ENCODE data around the gene PM20D1. TPM values are rescaled to one million over a fixed set of nuclear protein-coding genes. Genes with fewer than 3 reads are reported as not detected.
A peak's percentile ranks its signal among the peaks of the same experiment; 100 is the strongest.

PM20D1 gene
- total and polyA plus RNA-seq, 8 donors, result 0.45 to 12.3 (median 2.7) TPM; not detected in 2

GRCh38 chr1:205812271-205812877 lies 37.6 kb downstream of the PM20D1 start:
- Histone ChIP-seq H3K4me1 (peaks cover 43 to 64% (median 53%) of the 10 kb centered on the region in 4 donors), H3K27ac (peak overlapping the region; percentile 93 to 94 (median 93)), H3K9me3 (no peaks in the 10 kb centered on the region), H3K27me3 (no peaks in the 10 kb centered on the region), H3K4me3 (peak overlapping the region; percentile 81 to 95 (median 86)), H3K36me3 (peaks cover 0 to 17% (median 16%) of the 10 kb centered on the region in 4 donors)
- intact Hi-C loops (cut with DNase I; ENCODE audit: low total_unique reads), result no loop called here
- WGBS, 5 donors, result 0 to 4% (median 3%) methylated on average over 10 to 16 of the region's 16 CpGs
- DNase-seq, result peak in 1 of 2 donors; percentile 72
- TF ChIP-seq CTCF (IDR thresholded peaks at IDR 0.05), result no peak
- TF ChIP-seq POLR2AphosphoS5 (IDR thresholded peaks at IDR 0.05), result no peak
- TF ChIP-seq EP300 (IDR thresholded peaks at IDR 0.05), result no peak
- no peak for TF ChIP-seq POLR2A (IDR thresholded peaks at IDR 0.05)

DNA sequence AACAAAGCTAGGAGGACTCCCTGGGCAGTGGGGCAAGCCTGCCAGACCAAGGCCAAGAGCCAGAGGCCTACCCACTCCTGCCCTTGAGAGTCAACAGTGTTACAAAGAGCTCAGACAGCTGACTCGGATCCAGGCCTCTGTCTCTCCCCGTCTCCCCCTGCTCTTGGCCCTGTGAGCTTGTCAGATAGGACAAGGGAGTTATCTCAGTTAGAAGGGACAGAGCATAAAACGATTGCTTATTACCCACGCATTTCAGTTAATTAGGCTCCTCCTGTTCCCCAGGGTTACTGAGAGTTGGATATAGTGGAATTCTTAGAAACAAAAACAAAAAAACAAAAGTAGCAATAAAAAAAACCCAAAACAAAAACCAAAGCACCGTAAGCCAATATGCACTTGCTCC lies 38.3 kb downstream of the PM20D1 start:
- Histone ChIP-seq H3K9me3 (no peaks in the 10 kb centered on the region), H3K27ac (peak overlapping the region; percentile 37 to 94 (median 93)), H3K36me3 (peaks cover 0 to 23% (median 17%) of the 10 kb centered on the region in 4 donors), H3K4me1 (peaks cover 43 to 71% (median 60%) of the 10 kb centered on the region in 4 donors), H3K27me3 (no peaks in the 10 kb centered on the region), H3K4me3 (peak overlapping the region; percentile 81 to 95 (median 86))
- intact Hi-C loops (cut with DNase I; ENCODE audit: low total_unique reads), result no loop called here
- TF ChIP-seq CTCF (IDR thresholded peaks at IDR 0.05), result no peak
- no peak for TF ChIP-seq EP300 (IDR thresholded peaks at IDR 0.05)
- TF ChIP-seq POLR2AphosphoS5 (IDR thresholded peaks at IDR 0.05), result no peak
- no peak for TF ChIP-seq POLR2A (IDR thresholded peaks at IDR 0.05)
- WGBS, 5 donors, result 11 to 27% (median 18%) methylated on average over 5 of the region's 5 CpGs
- peak; percentile 43 to 57 for DNase-seq

GRCh38 chr1:205810448-205811157 lies 39.3 kb downstream of the PM20D1 start:
- TF ChIP-seq POLR2A (IDR thresholded peaks at IDR 0.05), result no peak
- no peak for TF ChIP-seq CTCF (IDR thresholded peaks at IDR 0.05)
- TF ChIP-seq POLR2AphosphoS5 (IDR thresholded peaks at IDR 0.05), result no peak
- no peak for TF ChIP-seq EP300 (IDR thresholded peaks at IDR 0.05)
- H3K4me1 ChIP-seq, result peaks cover 49 to 81% (median 70%) of the 10 kb centered on the region in 4 donors
- no peak for DNase-seq
- intact Hi-C loops (cut with DNase I; ENCODE audit: low total_unique reads), result no loop called here
- peak overlapping the region in 3 of 4 donors; percentile 81 to 95 (median 82) for H3K4me3 ChIP-seq
- WGBS, 5 donors, result 78 to 90% (median 84%) methylated on average over 12 of the region's 12 CpGs
- no peaks in the 10 kb centered on the region for H3K9me3 ChIP-seq
- H3K27ac ChIP-seq, result no peak overlapping the region
- H3K36me3 ChIP-seq, result peaks cover 0 to 23% (median 17%) of the 10 kb centered on the region in 4 donors
- H3K27me3 ChIP-seq, result no peaks in the 10 kb centered on the region

DNA sequence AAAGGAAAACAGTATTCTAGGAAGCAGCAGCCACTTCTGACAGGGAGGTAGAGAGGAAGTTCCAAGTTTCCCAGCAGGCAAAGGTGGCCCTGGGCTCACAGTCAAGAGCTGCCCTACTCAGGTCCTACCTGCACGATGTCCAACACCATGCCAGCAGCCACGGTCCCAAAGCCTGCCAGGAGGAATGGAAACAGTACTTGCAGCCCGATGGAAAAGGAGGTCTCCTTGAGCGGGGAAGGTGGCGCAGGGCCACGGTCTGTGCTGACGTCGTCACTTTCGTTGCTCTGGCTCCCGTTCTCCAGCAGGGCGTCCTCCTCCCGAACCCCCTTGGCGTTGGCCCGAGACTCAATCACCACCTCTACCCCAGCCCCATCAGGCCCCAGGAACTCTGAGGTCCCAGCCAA lies 40.0 kb downstream of the PM20D1 start:
- intact Hi-C loops (cut with DNase I; ENCODE audit: low total_unique reads), result no loop called here
- no peaks in the 10 kb centered on the region for H3K9me3 ChIP-seq
- H3K4me3 ChIP-seq, result peak overlapping the region in 2 of 4 donors; percentile 13 to 82
- H3K4me1 ChIP-seq, result peaks cover 55 to 84% (median 77%) of the 10 kb centered on the region in 4 donors
- 78 to 87% (median 84%) methylated on average over 14 of the region's 14 CpGs for WGBS, 5 donors
- no peaks in the 10 kb centered on the region for H3K27me3 ChIP-seq
- TF ChIP-seq EP300 (IDR thresholded peaks at IDR 0.05) (no peak), CTCF (IDR thresholded peaks at IDR 0.05) (no peak), POLR2AphosphoS5 (IDR thresholded peaks at IDR 0.05) (no peak), POLR2A (IDR thresholded peaks at IDR 0.05) (no peak)
- no peak for DNase-seq
- H3K27ac ChIP-seq, result no peak overlapping the region
- peaks cover 0 to 23% (median 17%) of the 10 kb centered on the region in 4 donors for H3K36me3 ChIP-seq
